Gastroesophageal sphincter (tissue), 3 donors: ENCODE results near the gene FRZB.

Source experiments
- CTCF ChIP-seq, 4 experiments: fragments of 200-600 bp in 2 of 4; fragments of 450-650 bp in 2 of 4; sonication (generic) in 1 of 4; IDR thresholded peaks; one replicate each; pipeline ENCODE4 v1.5.1; 2017 to 2019; ENCODE audit warnings: antibody characterized with exemption in 4 of 4, mild to moderate bottlenecking in 2 of 4, moderate library complexity in 2 of 4
- POLR2AphosphoS5 ChIP-seq: sonication (generic); formaldehyde crosslinking; IDR thresholded peaks from one replicate; pipeline ENCODE4 v1.6.1; 2017; ENCODE audit warnings: antibody characterized with exemption

- TF ChIP-seq CTCF (IDR thresholded peaks at IDR 0.05) (no peak), POLR2AphosphoS5 (no peak)
Measured at GRCh38 chr2:182912518-182912915, 46.1 kb upstream of the FRZB start.
